Activated T-cell treated with anti-CD3 and anti-CD28 coated beads for 1 hour (primary cell): ENCODE measurements around the gene GALM.
A peak's percentile ranks its signal among the peaks of the same experiment; 100 is the strongest.
"Not testable (repeated sequence)": the region's sequence is repeated elsewhere in the genome, so short reads cannot be mapped to it uniquely, and the experiment has no call there.

Experiments
- DNase-seq: peaks from one replicate; pipeline ENCODE4 v3.0.0-alpha.2; 2020; ENCODE audit warnings: low read depth

GALM gene

GRCh38 chr2:38740851-38741731, 75.2 kb downstream of the GALM start:
- no peak for DNase-seq

DNA sequence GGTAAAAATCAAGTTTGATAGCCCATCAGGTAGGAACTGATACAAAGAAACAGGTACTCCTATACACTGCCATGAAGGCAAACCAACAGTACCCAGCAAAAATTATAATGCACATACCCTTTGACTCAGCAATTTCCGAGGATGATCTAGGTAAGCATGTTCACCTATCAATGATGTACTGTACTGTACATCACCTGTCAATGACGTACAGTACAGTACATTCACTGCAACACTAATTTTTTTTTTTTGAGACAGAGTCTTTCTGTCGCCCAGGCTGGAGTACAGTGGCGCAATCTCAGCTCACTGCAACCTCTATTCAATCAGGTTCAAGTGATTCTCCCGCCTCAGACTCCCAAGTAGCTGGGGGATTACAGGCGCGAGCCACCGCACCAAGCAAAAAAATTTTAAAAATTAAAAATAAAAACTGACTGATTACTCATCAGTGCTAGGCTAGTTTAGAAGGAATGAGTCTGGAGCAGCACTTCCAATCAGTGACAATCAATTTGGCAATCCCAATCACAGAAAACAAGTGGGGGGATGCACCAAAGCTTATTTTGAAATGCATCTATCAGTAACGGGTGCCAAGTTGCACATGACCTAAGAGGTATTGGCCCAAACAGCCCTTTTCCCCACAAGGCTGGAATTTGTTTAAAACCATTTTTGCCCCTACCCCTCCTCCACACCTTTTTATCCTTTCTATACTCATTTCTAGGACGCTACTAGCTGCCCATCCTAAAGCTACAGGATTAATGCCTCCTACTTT, 77.1 kb downstream of the GALM start:
- no peak for DNase-seq

- no peak for DNase-seq
These were observed 77.9 kb downstream of the GALM start for GRCh38 chr2:38743672-38744398.

DNA sequence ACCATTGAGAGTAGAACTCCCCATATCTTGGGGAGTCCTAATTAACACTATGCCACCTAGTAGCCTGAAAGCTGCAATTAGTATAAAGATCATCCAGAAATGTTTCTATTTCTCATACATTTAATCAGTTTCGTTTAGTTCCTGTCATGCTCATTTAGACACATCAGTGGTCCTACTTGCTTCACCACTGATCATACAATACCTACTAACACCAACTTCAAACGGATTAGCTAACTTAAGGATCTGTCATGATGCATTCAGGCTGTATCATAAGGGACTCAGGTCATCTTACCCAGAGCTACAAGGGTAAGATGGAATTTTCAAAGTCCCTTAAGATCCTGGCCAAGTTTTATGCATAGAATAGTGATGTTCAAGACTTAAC, 78.5 kb downstream of the GALM start:
- no peak for DNase-seq

DNA sequence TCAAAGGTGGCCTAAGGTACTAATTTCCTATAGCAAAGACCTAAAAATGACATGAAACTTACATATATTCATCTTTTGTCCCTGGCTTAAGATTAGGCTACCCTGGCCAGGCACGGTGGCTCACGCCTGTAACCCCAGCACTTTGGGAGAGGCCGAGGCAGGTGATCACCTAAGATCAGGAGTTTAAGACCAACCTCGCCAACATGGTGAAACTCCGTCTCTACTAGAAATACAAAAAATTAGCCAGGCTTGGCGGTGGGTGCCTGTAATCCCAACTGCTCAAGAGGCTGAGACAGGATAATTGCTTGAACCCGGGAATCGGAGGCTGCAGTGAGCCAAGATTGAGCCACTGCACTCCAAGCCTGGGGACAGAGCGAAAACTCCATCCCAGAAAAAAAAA, 79.4 kb downstream of the GALM start:
- DNase-seq: no peak

GRCh38 chr2:38747007-38747424, 81.1 kb downstream of the GALM start:
- no peak for DNase-seq

- DNase-seq: no peak
These were observed 81.9 kb downstream of the GALM start for GRCh38 chr2:38747819-38748218.

DNA sequence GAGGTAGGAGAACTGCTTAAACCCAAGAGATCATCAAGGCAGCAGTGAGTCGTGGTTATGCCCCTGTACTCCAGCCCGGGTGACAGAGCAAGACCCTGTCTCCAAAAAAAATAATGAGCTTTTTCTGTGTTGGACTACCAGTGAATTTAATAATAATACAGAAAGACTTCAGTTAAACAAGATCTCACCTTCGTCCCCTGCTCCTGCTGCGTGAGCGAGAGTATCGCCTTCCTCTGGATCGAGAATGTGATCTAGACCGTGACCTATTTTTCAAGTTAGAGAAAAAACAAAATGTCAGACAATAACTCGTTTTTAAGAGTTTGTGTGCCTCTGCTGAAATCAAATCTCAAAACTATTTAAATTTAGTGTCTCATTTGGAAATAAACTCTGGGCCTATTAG, 82.5 kb downstream of the GALM start:
- DNase-seq: no peak

DNA sequence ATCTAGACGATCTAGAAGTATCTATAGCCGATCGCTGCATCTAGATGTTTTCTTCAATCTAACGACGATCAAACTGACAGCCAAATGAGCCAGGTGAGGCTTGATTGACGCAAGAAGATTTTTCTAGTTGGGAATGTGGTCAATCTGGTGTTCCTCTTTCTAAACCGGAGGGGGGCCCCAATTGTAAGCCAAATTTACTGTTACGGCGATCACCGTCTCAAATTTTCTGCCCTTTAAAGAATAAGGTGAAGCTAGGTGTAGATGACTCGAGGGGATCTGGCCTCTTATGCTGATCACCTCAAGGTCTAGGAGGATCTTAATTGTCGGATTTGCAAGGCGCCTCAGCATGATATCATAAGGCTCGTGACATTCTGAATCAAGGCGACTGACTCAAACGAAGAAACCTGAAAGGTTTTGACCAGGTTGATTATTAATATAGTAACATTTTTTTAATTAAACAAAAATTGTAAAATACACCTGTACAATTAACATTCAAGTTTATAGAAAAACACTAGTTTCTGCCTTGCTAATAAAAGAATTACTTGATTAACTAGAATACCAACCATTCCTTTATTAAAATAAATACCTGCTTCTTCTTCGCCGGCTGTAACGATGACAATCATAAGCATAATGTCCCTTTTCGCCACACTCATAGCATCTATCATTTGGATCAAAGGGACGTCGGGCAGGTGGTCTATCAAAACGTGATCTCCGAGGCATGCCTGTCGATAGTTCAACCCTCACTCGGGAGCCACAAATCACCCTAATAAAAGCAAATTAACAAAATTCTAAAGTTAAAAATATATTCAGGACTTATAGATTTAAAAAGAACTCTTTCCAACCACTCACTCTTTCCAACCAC, 83.3 kb downstream of the GALM start:
- DNase-seq: no peak

GRCh38 chr2:38750011-38750890, 84.3 kb downstream of the GALM start:
- DNase-seq: peak; percentile 41

- DNase-seq: peak; percentile 99
These were observed 85.1 kb downstream of the GALM start, which contains the start of gene SRSF7 for GRCh38 chr2:38750891-38751595. TSS of gene SRSF7 (minus strand) at chr2:38751361. CDS start at chr2:38751256, 105 bp downstream.

GRCh38 chr2:38751596-38752410, 85.9 kb downstream of the GALM start:
- DNase-seq: no peak

DNA sequence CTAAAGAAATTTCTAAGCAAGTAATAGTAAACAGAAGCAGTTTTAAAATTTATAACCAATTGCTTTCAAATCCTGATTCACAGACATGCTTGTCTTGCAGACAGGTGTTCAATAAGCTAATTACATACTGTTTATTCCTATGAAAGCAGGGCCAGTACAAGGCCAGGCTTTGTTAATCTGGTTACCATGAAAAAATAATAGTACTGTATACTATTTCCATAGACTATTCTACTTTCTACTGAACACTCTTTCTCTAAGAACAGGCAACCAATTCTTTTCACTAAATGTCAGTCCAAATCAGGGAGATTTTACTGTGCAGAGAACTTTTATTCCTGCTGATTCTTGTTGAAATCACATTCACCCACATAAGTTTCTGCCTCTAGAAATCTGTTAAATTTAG, 88.1 kb downstream of the GALM start:
- DNase-seq: no peak

DNA sequence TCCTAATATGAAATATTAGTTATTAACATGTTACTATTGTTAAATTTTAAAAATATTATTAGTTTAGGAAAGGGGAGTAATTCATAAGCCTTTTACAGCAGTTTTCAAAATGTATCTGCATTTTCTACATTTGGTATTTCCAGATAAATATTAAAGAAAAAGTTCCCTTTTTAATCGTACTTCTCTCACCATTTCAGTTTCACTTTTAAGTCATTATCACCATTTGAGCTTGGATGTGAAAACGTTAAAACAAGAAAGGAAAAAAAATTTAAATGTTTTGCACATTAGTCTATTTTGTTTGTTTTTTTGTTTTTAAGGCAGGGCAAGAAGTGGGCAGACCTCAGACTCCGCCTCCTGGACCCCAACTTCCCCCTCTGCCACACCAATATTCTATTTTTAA, 88.6 kb downstream of the GALM start:
- no peak for DNase-seq

GRCh38 chr2:38755891-38756290, 90.0 kb downstream of the GALM start:
- not testable (repeated sequence) for DNase-seq

GRCh38 chr2:38763228-38763627, 97.3 kb downstream of the GALM start:
- no peak for DNase-seq

GRCh38 chr2:38763728-38764127, 97.8 kb downstream of the GALM start:
- DNase-seq: no peak

- no peak for DNase-seq
These were observed 99.2 kb downstream of the GALM start for GRCh38 chr2:38765149-38765548.

GRCh38 chr2:38765551-38765950, 99.6 kb downstream of the GALM start:
- no peak for DNase-seq
